ENCODE data around the gene CCL11. TPM values are rescaled to one million over a fixed set of nuclear protein-coding genes. Genes with fewer than 3 reads are reported as not detected.

The CCL11 gene
- total RNA-seq (ENCODE audit: low replicate concordance), result not detected in 2 replicates

- TF ChIP-seq CTCF (IDR thresholded peaks at IDR 0.05; ENCODE audit: insufficient read depth, low read length), result no peak
- DNase-seq (ENCODE audit: low read depth), result peak; percentile 26
- H3K4me3 ChIP-seq (ENCODE audit: low read depth, low read length), result no peak within 1 kb of the TSS
These were observed at the start of gene CCL11 for GRCh38 chr17:34285286-34285792. TSS of gene CCL11 (plus strand) at chr17:34285742. CDS start at chr17:34285809, 67 bp downstream.

GRCh38 chr17:34236281-34236892 lies 49.2 kb upstream of the CCL11 start:
- TF ChIP-seq CTCF (IDR thresholded peaks at IDR 0.05; ENCODE audit: insufficient read depth, low read length), result no peak
- DNase-seq (ENCODE audit: low read depth), result no peak
- no peak overlapping the region for H3K4me3 ChIP-seq (ENCODE audit: low read depth, low read length)

- H3K4me3 ChIP-seq (ENCODE audit: low read depth, low read length), result no peak overlapping the region
- no peak for TF ChIP-seq CTCF (IDR thresholded peaks at IDR 0.05; ENCODE audit: insufficient read depth, low read length)
- DNase-seq (ENCODE audit: low read depth), result no peak
These were observed 48.1 kb upstream of the CCL11 start for GRCh38 chr17:34237458-34237857.

- no peak for TF ChIP-seq CTCF (IDR thresholded peaks at IDR 0.05; ENCODE audit: insufficient read depth, low read length)
- DNase-seq (ENCODE audit: low read depth), result peak; percentile 39
- no peak overlapping the region for H3K4me3 ChIP-seq (ENCODE audit: low read depth, low read length)
These were observed 44.5 kb upstream of the CCL11 start for GRCh38 chr17:34241062-34241461.

GRCh38 chr17:34242587-34243363 lies 42.8 kb upstream of the CCL11 start:
- H3K4me3 ChIP-seq (ENCODE audit: low read depth, low read length), result no peak overlapping the region
- no peak for TF ChIP-seq CTCF (IDR thresholded peaks at IDR 0.05; ENCODE audit: insufficient read depth, low read length)
- no peak for DNase-seq (ENCODE audit: low read depth)

- DNase-seq (ENCODE audit: low read depth), result no peak
- no peak for TF ChIP-seq CTCF (IDR thresholded peaks at IDR 0.05; ENCODE audit: insufficient read depth, low read length)
These were observed 41.9 kb upstream of the CCL11 start for GRCh38 chr17:34243364-34244320.

More at GRCh38 chr17:34243364-34244320, 41.9 kb upstream of the CCL11 start:
- no peak overlapping the region for H3K4me3 ChIP-seq (ENCODE audit: low read depth, low read length)
